ENCODE data around the gene SORCS2. TPM values are rescaled to one million over a fixed set of nuclear protein-coding genes. Genes with fewer than 3 reads are reported as not detected.
"Not testable (repeated sequence)": the region's sequence is repeated elsewhere in the genome, so short reads cannot be mapped to it uniquely, and the experiment has no call there.

Gene SORCS2
- total RNA-seq, 2 donors from 2014 or later: 1.0 to 4.4 TPM

DNA sequence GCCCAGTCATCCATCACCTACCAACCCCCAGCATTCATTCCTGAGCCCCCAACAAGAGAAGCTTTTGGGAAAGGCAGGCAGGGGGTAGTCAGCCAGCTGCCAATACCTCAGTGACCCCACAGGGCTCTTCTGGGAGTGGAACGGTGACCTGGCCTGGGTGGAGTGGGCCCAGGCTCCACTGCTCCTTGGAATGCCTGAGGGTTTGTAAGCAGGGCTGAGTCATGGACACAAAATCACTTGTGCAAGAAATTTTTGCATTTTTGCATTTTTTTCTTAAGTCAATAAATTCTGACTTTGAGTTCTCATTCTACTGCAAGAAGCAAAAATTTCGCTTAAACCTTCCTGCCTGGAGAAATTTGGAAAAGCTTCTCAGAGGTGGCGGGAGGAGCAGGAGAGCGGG, 18.5 kb downstream of the SORCS2 start:
- intact Hi-C loops (cut with DNase I): no loop called here
- Histone ChIP-seq H3K4me3 (no peak overlapping the region), H3K36me3 (no peaks in the 10 kb centered on the region), H3K27ac (no peak overlapping the region), H3K4me1 (replicated peaks) (peaks cover 2% of the 10 kb centered on the region), H3K27me3 (replicated peaks; ENCODE audit: insufficient read depth) (peaks cover 2% of the 10 kb centered on the region), H3K9me3 (no peaks in the 10 kb centered on the region)
- no peak for DNase-seq (ENCODE audit: low spot score)
- TF ChIP-seq POLR2A (IDR thresholded peaks at IDR 0.05) (no peak), POLR2AphosphoS5 (IDR thresholded peaks at IDR 0.05) (no peak)
- TF ChIP-seq, protein P1, sequence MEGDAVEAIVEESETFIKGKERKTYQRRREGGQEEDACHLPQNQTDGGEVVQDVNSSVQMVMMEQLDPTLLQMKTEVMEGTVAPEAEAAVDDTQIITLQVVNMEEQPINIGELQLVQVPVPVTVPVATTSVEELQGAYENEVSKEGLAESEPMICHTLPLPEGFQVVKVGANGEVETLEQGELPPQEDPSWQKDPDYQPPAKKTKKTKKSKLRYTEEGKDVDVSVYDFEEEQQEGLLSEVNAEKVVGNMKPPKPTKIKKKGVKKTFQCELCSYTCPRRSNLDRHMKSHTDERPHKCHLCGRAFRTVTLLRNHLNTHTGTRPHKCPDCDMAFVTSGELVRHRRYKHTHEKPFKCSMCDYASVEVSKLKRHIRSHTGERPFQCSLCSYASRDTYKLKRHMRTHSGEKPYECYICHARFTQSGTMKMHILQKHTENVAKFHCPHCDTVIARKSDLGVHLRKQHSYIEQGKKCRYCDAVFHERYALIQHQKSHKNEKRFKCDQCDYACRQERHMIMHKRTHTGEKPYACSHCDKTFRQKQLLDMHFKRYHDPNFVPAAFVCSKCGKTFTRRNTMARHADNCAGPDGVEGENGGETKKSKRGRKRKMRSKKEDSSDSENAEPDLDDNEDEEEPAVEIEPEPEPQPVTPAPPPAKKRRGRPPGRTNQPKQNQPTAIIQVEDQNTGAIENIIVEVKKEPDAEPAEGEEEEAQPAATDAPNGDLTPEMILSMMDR (IDR thresholded peaks at IDR 0.05): no peak
- WGBS: 76% methylated on average over 4 of the region's 4 CpGs

DNA sequence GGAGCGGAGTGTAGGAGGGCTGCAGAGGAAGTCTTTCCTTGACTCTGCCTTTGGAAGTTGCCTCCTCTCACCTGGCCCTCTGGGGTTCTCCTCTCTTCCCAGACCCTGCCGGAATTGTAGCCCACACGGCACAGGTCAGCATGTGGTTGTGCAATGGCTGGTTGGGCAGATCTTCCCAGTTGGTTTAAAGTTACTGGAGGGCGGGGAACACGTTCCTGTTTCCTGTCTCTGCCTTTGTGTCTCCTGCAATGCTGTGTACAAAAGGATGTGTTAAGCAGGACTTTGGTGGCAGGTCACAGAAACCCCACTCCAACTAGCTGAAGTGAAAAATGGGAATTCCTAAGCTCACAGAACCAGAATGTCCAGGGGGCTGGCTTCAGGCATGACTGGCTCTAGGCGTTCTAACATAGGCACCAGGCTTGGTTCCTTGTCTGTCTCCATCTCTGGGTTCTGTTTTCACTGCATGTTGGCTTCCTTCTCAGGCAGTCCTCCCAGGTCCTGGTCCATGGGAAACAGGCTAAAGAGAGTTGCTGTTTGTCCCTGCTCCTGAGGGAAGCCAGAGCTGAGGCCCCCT, 19.9 kb downstream of the SORCS2 start:
- no peak for DNase-seq (ENCODE audit: low spot score)
- peaks cover 4% of the 10 kb centered on the region for H3K27me3 ChIP-seq (replicated peaks; ENCODE audit: insufficient read depth)
- no peak overlapping the region for H3K27ac ChIP-seq
- H3K9me3 ChIP-seq: no peaks in the 10 kb centered on the region
- no peak for TF ChIP-seq POLR2A (IDR thresholded peaks at IDR 0.05)
- TF ChIP-seq, protein P1 (IDR thresholded peaks at IDR 0.05): no peak
- TF ChIP-seq POLR2AphosphoS5 (IDR thresholded peaks at IDR 0.05): no peak
- no peaks in the 10 kb centered on the region for H3K36me3 ChIP-seq
- H3K4me3 ChIP-seq: no peak overlapping the region
- intact Hi-C loops (cut with DNase I): no loop called here
- WGBS: 70% methylated on average over 6 of the region's 6 CpGs
- H3K4me1 ChIP-seq (replicated peaks): peaks cover 2% of the 10 kb centered on the region

DNA sequence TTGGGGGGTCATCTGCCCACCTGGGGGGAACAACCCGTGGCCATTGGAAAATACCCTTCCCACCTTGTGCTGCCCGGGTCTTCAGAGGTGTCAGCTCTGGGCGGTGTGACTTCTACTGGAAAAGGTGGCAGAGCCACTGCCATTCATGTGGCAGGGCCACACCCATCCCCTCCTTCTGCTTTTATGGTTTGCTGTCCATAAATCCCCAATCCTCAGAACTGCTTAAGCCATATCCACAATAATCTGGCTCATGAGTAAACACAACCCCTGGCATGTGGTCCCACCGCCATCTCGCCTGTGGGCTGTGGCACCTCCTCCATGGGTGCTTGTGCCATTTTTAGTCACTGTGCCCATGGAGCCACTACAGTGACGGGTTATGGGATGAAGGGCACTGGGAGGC, 20.6 kb downstream of the SORCS2 start:
- no peaks in the 10 kb centered on the region for H3K36me3 ChIP-seq
- H3K4me3 ChIP-seq: no peak overlapping the region
- WGBS: 88% methylated on average over 6 of the region's 6 CpGs
- no peak overlapping the region for H3K27ac ChIP-seq
- H3K27me3 ChIP-seq (replicated peaks; ENCODE audit: insufficient read depth): peaks cover 4% of the 10 kb centered on the region
- H3K4me1 ChIP-seq (replicated peaks): no peaks in the 10 kb centered on the region
- intact Hi-C loops (cut with DNase I): no loop called here
- no peaks in the 10 kb centered on the region for H3K9me3 ChIP-seq
- no peak for DNase-seq (ENCODE audit: low spot score)
- TF ChIP-seq POLR2A (IDR thresholded peaks at IDR 0.05) (no peak), POLR2AphosphoS5 (IDR thresholded peaks at IDR 0.05) (no peak)
- TF ChIP-seq, protein P1 (IDR thresholded peaks at IDR 0.05): no peak

DNA sequence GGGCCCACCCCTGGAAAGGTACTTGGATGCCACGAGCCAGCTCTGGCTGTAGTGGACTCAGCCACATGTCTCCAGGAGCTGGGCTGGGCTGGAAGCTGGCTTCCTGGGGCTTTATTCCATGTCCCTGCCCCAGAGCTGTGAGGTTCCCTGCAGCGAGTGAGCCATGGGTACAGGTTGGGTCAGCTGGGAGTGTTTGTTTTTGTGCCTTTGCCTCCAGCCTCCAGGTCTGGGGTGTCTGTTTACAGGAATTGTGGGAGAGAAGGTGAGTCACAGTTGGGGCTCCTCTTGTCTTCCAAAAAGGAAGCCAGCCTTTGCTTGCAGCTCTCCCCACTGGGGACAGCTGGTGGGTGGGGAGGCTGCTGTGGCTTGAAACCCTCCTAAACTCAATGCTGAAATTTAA, 21.5 kb downstream of the SORCS2 start:
- intact Hi-C loops (cut with DNase I): no loop called here

DNA sequence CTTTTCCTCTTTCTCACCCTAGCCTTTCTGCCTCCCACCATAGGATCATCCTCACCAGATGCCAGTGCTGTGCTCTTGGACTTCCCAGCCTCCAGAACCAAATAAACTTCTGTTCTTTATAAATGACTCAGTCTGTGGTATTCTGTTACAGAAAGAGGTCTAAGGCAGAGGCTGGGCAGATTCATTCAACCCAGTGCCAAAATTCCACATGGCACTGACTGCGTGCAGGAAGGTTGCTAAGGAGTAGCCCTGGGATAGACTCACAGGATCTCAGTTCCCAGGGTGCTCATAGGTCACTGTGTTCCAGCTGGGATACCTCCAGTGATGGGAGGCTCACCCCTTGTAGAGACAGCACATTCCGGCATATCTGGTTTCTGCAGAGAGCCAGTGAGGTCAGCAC, 22.0 kb downstream of the SORCS2 start:
- 79% methylated on average over 2 of the region's 2 CpGs for WGBS
- peaks cover 2% of the 10 kb centered on the region for H3K27me3 ChIP-seq (replicated peaks; ENCODE audit: insufficient read depth)
- H3K4me1 ChIP-seq (replicated peaks): no peaks in the 10 kb centered on the region
- no peak overlapping the region for H3K4me3 ChIP-seq
- TF ChIP-seq, protein P1 (IDR thresholded peaks at IDR 0.05): no peak
- no peak for TF ChIP-seq POLR2AphosphoS5 (IDR thresholded peaks at IDR 0.05)
- TF ChIP-seq POLR2A (IDR thresholded peaks at IDR 0.05): no peak
- no peak overlapping the region for H3K27ac ChIP-seq
- intact Hi-C loops (cut with DNase I): no loop called here
- no peaks in the 10 kb centered on the region for H3K9me3 ChIP-seq
- DNase-seq (ENCODE audit: low spot score): no peak
- no peaks in the 10 kb centered on the region for H3K36me3 ChIP-seq

More for the DNA sequence above, 21.5 kb downstream of the SORCS2 start:
- Histone ChIP-seq H3K9me3 (no peaks in the 10 kb centered on the region), H3K27ac (no peak overlapping the region), H3K4me3 (no peak overlapping the region), H3K4me1 (replicated peaks) (no peaks in the 10 kb centered on the region), H3K27me3 (replicated peaks; ENCODE audit: insufficient read depth) (peaks cover 2% of the 10 kb centered on the region), H3K36me3 (no peaks in the 10 kb centered on the region)
- no peak for DNase-seq (ENCODE audit: low spot score)
- TF ChIP-seq, protein P1 (IDR thresholded peaks at IDR 0.05): no peak
- TF ChIP-seq POLR2A (IDR thresholded peaks at IDR 0.05): no peak
- no peak for TF ChIP-seq POLR2AphosphoS5 (IDR thresholded peaks at IDR 0.05)
- WGBS: 96% methylated on average over 2 of the region's 2 CpGs

DNA sequence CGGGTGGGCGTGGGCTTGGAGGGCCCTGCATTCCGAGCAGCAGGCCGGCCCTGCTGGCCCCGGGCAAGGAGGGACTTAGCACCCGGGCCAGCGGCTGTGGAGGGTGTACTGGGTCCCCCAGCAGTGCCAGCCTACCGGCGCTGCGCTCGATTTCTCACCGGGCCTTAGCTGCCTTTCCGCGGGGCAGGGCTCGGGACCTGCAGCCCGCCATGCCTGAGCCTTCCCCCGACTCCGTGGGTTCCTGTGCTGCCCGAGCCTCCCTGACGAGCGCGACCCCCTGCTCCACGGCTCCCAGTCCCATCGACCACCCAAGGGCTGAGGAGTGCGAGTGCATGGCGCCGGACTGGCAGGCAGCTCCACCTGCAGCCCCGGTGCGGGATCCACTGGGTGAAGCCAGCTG, 22.8 kb downstream of the SORCS2 start:
- WGBS: 97% methylated on average over 26 of the region's 29 CpGs
- intact Hi-C loops (cut with DNase I); H3K4me3 ChIP-seq; H3K27me3 ChIP-seq (replicated peaks; ENCODE audit: insufficient read depth); H3K27ac ChIP-seq; DNase-seq (ENCODE audit: low spot score); H3K4me1 ChIP-seq (replicated peaks); H3K36me3 ChIP-seq; H3K9me3 ChIP-seq: not testable (repeated sequence)

Data from prostate gland (tissue), 2 donors.